ENCODE measurements around the gene EPHB1. TPM values are rescaled to one million over a fixed set of nuclear protein-coding genes. Genes with fewer than 3 reads are reported as not detected.

Gene EPHB1
- total and polyA plus RNA-seq, 2 donors (not counting 3 experiments of a cell fraction or from before 2014, with no cell fraction given), result 1.3 to 5.2 TPM

DNA sequence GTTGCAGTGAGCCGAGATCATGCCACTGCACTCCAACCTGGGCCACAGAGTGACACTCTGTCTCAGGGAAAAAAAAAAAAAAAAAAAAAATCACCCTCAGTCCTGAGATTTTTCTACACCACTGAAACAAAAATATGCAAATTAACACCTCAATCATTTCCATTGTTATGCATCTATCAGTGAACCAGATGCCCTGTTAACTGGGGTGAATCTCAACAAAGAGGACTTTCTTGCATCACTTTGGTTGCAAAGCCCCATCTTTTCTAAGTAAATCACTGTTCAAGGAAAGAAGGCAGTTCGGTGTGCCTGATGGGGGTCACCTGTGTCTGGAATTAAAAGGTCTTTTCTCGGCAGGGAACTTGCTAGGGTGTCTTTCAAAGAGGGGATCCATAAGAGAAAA is 421.6 kb downstream of the EPHB1 start:
- H3K27me3 ChIP-seq (ENCODE audit: control insufficient read depth in 2 of 2, insufficient read depth in 2 of 2, low read length in 2 of 2), result no peaks in the 10 kb centered on the region
- dilution Hi-C loops (cut with MboI; ENCODE audit: extremely low pct_ligation_motif_present, low sequenced_read_pairs), result no loop called here
- H3K4me2 ChIP-seq (ENCODE audit: insufficient read depth, low read length), result no peak overlapping the region
- no peaks in the 10 kb centered on the region for H3K9me3 ChIP-seq (replicated peaks; ENCODE audit: control insufficient read depth, insufficient read depth, low read length)
- POLR2A ChIA-PET, result no interaction called here
- TF ChIP-seq MYC (IDR thresholded peaks at IDR 0.05; ENCODE audit: low read depth, low read length) (no peak), POLR2A (IDR thresholded peaks at IDR 0.05; ENCODE audit: low read depth, low read length) (no peak), GATA2 (IDR thresholded peaks at IDR 0.05; ENCODE audit: insufficient read depth, insufficient read length, low read depth, low read length) (no peak), POLR2AphosphoS5 (IDR thresholded peaks at IDR 0.05; ENCODE audit: insufficient read depth, low read depth, low read length) (no peak), FOS (IDR thresholded peaks at IDR 0.05; ENCODE audit: borderline replicate concordance, insufficient read depth, low read length) (no peak), JUN (IDR thresholded peaks at IDR 0.05; ENCODE audit: borderline replicate concordance, insufficient read depth, insufficient read length, low read depth) (no peak)
- TF ChIP-seq, protein P1, sequence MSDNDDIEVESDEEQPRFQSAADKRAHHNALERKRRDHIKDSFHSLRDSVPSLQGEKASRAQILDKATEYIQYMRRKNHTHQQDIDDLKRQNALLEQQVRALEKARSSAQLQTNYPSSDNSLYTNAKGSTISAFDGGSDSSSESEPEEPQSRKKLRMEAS (IDR thresholded peaks at IDR 0.05; ENCODE audit: insufficient read depth, insufficient read length), result no peak
- intact Hi-C loops (cut with micrococcal nuclease), result no loop called here
- H3K4me3 ChIP-seq (replicated peaks in 1 of 3; ENCODE audit: insufficient read depth in 1 of 3, low read depth in 1 of 3, low read length in 3 of 3), result no peak overlapping the region
- DNase-seq (ENCODE audit: low read depth, low spot score) (no peak), FAIRE-seq (no peak)
- H3K9ac ChIP-seq (replicated peaks; ENCODE audit: extremely low read depth, insufficient read depth, low read length), result no peak overlapping the region
- H3K4me1 ChIP-seq (ENCODE audit: control insufficient read depth, extremely low read depth, insufficient read depth, low read length), result no peaks in the 10 kb centered on the region
- BruUV-seq (replicated peaks), result no TSS peak
- CTCF ChIA-PET, result no interaction called here
- H3K27ac ChIP-seq (ENCODE audit: insufficient read depth, low read depth, low read length), result no peak overlapping the region
- no peaks in the 10 kb centered on the region for H3K79me2 ChIP-seq (ENCODE audit: control insufficient read depth, insufficient read depth, low read length)
- H3K9me1 ChIP-seq (replicated peaks; ENCODE audit: control insufficient read depth, extremely low read depth, insufficient read depth, low read length), result no peaks in the 10 kb centered on the region
- H3K36me3 ChIP-seq (ENCODE audit: control insufficient read depth in 2 of 2, extremely low read depth in 1 of 2, insufficient read depth in 2 of 2, low read length in 2 of 2), result no peaks in the 10 kb centered on the region
- H2AFZ ChIP-seq (ENCODE audit: low read depth, low read length), result no peak overlapping the region
- no peaks in the 10 kb centered on the region for H4K20me1 ChIP-seq (replicated peaks; ENCODE audit: control insufficient read depth, extremely low read depth, insufficient read depth, low read length)

DNA sequence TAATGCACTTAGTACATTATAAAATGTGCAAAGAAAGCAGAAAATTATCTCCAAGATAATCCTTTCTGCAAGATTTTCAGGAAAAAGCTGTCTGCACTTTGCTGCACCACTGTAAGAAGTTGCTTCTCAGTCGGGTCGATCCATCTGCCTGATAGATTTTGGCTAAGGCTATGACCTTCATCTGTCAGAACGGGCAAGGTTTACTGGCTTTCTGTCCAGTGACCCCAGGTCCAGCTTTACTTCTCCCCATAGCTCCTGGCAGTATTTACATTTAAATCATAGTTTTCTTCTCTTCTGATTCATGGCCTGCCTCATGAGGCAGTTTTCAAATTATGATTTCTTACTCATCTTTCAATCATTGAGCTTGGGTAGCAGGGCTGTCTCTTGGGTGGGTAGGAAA is 422.7 kb downstream of the EPHB1 start:
- dilution Hi-C loops (cut with MboI; ENCODE audit: extremely low pct_ligation_motif_present, low sequenced_read_pairs), result no loop called here
- Histone ChIP-seq H4K20me1 (replicated peaks; ENCODE audit: control insufficient read depth, extremely low read depth, insufficient read depth, low read length) (no peaks in the 10 kb centered on the region), H3K79me2 (ENCODE audit: control insufficient read depth, insufficient read depth, low read length) (no peaks in the 10 kb centered on the region), H3K27ac (ENCODE audit: insufficient read depth, low read depth, low read length) (no peak overlapping the region), H3K27me3 (ENCODE audit: control insufficient read depth in 2 of 2, insufficient read depth in 2 of 2, low read length in 2 of 2) (no peaks in the 10 kb centered on the region), H3K9me1 (replicated peaks; ENCODE audit: control insufficient read depth, extremely low read depth, insufficient read depth, low read length) (no peaks in the 10 kb centered on the region), H3K36me3 (ENCODE audit: control insufficient read depth in 2 of 2, extremely low read depth in 1 of 2, insufficient read depth in 2 of 2, low read length in 2 of 2) (no peaks in the 10 kb centered on the region), H3K9ac (replicated peaks; ENCODE audit: extremely low read depth, insufficient read depth, low read length) (no peak overlapping the region), H2AFZ (ENCODE audit: low read depth, low read length) (no peak overlapping the region), H3K4me2 (ENCODE audit: insufficient read depth, low read length) (no peak overlapping the region), H3K4me1 (ENCODE audit: control insufficient read depth, extremely low read depth, insufficient read depth, low read length) (no peaks in the 10 kb centered on the region), H3K9me3 (replicated peaks; ENCODE audit: control insufficient read depth, insufficient read depth, low read length) (no peaks in the 10 kb centered on the region), H3K4me3 (replicated peaks in 1 of 3; ENCODE audit: insufficient read depth in 1 of 3, low read depth in 1 of 3, low read length in 3 of 3) (no peak overlapping the region)
- CTCF ChIA-PET, result no interaction called here
- POLR2A ChIA-PET, result no interaction called here
- DNase-seq (ENCODE audit: low read depth, low spot score) (no peak), FAIRE-seq (no peak)
- no TSS peak for BruUV-seq (replicated peaks)
- no peak for TF ChIP-seq MYC (IDR thresholded peaks at IDR 0.05; ENCODE audit: low read depth, low read length)
- TF ChIP-seq JUN (IDR thresholded peaks at IDR 0.05; ENCODE audit: borderline replicate concordance, insufficient read depth, insufficient read length, low read depth), result no peak
- no peak for TF ChIP-seq POLR2AphosphoS5 (IDR thresholded peaks at IDR 0.05; ENCODE audit: insufficient read depth, low read depth, low read length)
- TF ChIP-seq GATA2 (IDR thresholded peaks at IDR 0.05; ENCODE audit: insufficient read depth, insufficient read length, low read depth, low read length), result no peak
- no peak for TF ChIP-seq EZH2 (IDR thresholded peaks at IDR 0.05; ENCODE audit: borderline replicate concordance, low read depth, low read length, severe bottlenecking)
- TF ChIP-seq, protein P1 (IDR thresholded peaks at IDR 0.05; ENCODE audit: insufficient read depth, insufficient read length), result no peak
- TF ChIP-seq FOS (IDR thresholded peaks at IDR 0.05; ENCODE audit: borderline replicate concordance, insufficient read depth, low read length), result no peak
- TF ChIP-seq, protein P2, sequence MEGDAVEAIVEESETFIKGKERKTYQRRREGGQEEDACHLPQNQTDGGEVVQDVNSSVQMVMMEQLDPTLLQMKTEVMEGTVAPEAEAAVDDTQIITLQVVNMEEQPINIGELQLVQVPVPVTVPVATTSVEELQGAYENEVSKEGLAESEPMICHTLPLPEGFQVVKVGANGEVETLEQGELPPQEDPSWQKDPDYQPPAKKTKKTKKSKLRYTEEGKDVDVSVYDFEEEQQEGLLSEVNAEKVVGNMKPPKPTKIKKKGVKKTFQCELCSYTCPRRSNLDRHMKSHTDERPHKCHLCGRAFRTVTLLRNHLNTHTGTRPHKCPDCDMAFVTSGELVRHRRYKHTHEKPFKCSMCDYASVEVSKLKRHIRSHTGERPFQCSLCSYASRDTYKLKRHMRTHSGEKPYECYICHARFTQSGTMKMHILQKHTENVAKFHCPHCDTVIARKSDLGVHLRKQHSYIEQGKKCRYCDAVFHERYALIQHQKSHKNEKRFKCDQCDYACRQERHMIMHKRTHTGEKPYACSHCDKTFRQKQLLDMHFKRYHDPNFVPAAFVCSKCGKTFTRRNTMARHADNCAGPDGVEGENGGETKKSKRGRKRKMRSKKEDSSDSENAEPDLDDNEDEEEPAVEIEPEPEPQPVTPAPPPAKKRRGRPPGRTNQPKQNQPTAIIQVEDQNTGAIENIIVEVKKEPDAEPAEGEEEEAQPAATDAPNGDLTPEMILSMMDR (IDR thresholded peaks at IDR 0.05; ENCODE audit: extremely low read depth in 1 of 2, insufficient read depth in 1 of 2, low read depth in 1 of 2, low read length in 2 of 2), result no peak
- no peak for TF ChIP-seq POLR2A (IDR thresholded peaks at IDR 0.05; ENCODE audit: low read depth, low read length)
- intact Hi-C loops (cut with micrococcal nuclease), result no loop called here
